Activated CD4-positive, alpha-beta memory T cell treated with anti-CD3 and anti-CD28 coated beads, Interleukin-2, amount 10 ng/mL, durations not matched to agents 7 days and 5 days (primary cell): Measurements from ENCODE around the gene TUBD1. TPM values are rescaled to one million over a fixed set of nuclear protein-coding genes. Genes with fewer than 3 reads are reported as not detected.
"Not testable (repeated sequence)": the region's sequence is repeated elsewhere in the genome, so short reads cannot be mapped to it uniquely, and the experiment has no call there.

ENCODE experiments used
- CTCF ChIA-PET: fragments of 350-600 bp; sonication (Branson Sonifier 250); formaldehyde crosslinking; loops from one replicate; lab custom pipeline; 2021; ENCODE audit warnings: antibody characterized with exemption, inconsistent platforms; lab: Charles Lee
- POLR2A ChIA-PET: fragments of 350-600 bp; sonication (Branson Sonifier 250); formaldehyde crosslinking; loops from one replicate; lab custom pipeline; 2021; ENCODE audit warnings: antibody characterized with exemption; lab: Charles Lee
- DNase-seq: peaks from one replicate; pipeline ENCODE4 v3.0.0-alpha.2; 2020
- H3K27ac Mint-ChIP-seq: one replicate; pipeline ENCODE4 v1.8.0; 2021; ENCODE audit warnings: mild to moderate bottlenecking, mixed read lengths
- H3K27me3 Mint-ChIP-seq: one replicate; pipeline ENCODE4 v1.8.0; 2021; ENCODE audit warnings: mixed read lengths
- H3K36me3 Mint-ChIP-seq: one replicate; pipeline ENCODE4 v1.8.0; 2021; ENCODE audit warnings: low read depth, mixed read lengths
- H3K4me1 Mint-ChIP-seq: one replicate; pipeline ENCODE4 v1.8.0; 2021; ENCODE audit warnings: mixed read lengths
- H3K4me3 Mint-ChIP-seq: one replicate; pipeline ENCODE4 v1.8.0; 2021; ENCODE audit warnings: mild to moderate bottlenecking, mixed read lengths
- H3K9me3 Mint-ChIP-seq: one replicate; pipeline ENCODE4 v1.8.0; 2021; ENCODE audit warnings: mixed read lengths
- total RNA-seq, 2 experiments: library from RNA; stranded (reverse); gene quantifications; one replicate each; pipeline ENCODE4 v1.2.3, GENCODE V29; 2021

TUBD1 gene, protein sequence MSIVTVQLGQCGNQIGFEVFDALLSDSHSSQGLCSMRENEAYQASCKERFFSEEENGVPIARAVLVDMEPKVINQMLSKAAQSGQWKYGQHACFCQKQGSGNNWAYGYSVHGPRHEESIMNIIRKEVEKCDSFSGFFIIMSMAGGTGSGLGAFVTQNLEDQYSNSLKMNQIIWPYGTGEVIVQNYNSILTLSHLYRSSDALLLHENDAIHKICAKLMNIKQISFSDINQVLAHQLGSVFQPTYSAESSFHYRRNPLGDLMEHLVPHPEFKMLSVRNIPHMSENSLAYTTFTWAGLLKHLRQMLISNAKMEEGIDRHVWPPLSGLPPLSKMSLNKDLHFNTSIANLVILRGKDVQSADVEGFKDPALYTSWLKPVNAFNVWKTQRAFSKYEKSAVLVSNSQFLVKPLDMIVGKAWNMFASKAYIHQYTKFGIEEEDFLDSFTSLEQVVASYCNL
- 10 to 100 TPM; 11.4 to 11.7 TPM for total RNA-seq

- H3K4me3 Mint-ChIP-seq = peak within 1 kb of the TSS; percentile 100
- H3K27ac Mint-ChIP-seq = peak within 1 kb of the TSS; percentile 96
- POLR2A ChIA-PET = interaction anchor here (0.5 to 4.4 kb wide), 42 partner anchors 10 to 738 kb away, joined by 3 to 29 read pairs (median 4); partner anchors contain the start of genes CLTC, PPM1D, PRR11 and PTRH2
- peak; percentile 98 for DNase-seq
- H3K4me1 Mint-ChIP-seq = peaks cover 56% of the 10 kb centered on the region
- H3K36me3 Mint-ChIP-seq = peaks cover 30% of the 10 kb centered on the region
- CTCF ChIA-PET = interaction anchor here (0.7 to 1.7 kb wide), 4 partner anchors 18 to 147 kb away, joined by 3 to 7 read pairs (median 5); no protein-coding TSS in a partner anchor
- no peaks in the 10 kb centered on the region for H3K9me3 Mint-ChIP-seq
- no peaks in the 10 kb centered on the region for H3K27me3 Mint-ChIP-seq
These were observed at the start of gene TUBD1, which contains the start of gene RPS6KB1 for GRCh38 chr17:59892924-59893675. TUBD1 (minus strand) TSS chr17:59892943; CDS start chr17:59891002, 1,941 bp downstream. RPS6KB1 (plus strand) TSS chr17:59893121; CDS start chr17:59893185, 64 bp downstream.

DNA sequence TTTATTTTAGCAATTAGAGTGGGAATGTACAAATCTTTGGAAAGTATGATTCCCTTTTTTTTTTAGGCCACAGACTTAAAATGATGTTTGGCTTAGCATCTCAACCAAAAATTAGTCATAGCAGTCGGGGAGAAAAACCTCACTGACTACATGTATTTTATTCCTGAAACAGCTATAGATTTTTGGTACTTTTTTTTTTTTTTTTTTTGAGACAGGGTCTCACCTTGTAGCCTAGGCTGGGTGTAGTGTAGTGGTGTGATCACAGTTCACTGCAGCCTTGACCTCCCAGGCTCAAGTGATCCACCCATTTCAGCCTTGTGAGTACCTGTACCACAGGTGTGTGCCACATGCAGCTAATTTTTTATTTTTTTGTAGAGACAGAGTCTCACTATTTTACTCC, 48.4 kb upstream of the TUBD1 start:
- ChIA-PET CTCF (interaction anchor here (0.9 kb wide), 1 partner anchor 96 kb away, joined by 3 read pairs; no protein-coding TSS in a partner anchor), POLR2A (no interaction called here)
- H3K4me3 Mint-ChIP-seq = no peak overlapping the region
- no peak overlapping the region for H3K27ac Mint-ChIP-seq
- DNase-seq = no peak
- H3K27me3 Mint-ChIP-seq = no peaks in the 10 kb centered on the region
- H3K9me3 Mint-ChIP-seq = no peaks in the 10 kb centered on the region
- H3K4me1 Mint-ChIP-seq = peaks cover 25% of the 10 kb centered on the region
- H3K36me3 Mint-ChIP-seq = peaks cover 67% of the 10 kb centered on the region

DNA sequence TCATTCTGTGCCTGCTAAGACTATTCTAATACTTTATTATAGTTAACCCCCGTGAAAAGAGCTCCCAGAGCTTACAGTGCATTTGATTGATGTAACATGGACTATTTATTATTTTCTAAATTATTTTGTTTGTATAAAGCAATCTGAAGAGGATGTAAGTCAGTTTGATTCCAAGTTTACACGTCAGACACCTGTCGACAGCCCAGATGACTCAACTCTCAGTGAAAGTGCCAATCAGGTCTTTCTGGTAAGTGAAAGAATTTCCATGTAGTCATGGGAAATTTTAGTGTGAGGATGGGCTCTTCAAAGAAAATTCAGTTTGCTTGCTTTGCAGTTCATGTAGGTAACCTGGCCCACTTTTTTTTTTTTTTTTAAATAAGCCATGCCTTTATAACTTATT, 48.0 kb upstream of the TUBD1 start:
- CTCF ChIA-PET = interaction anchor here (0.7 kb wide), 1 partner anchor 797 kb away, joined by 6 read pairs; no protein-coding TSS in a partner anchor
- H3K27ac Mint-ChIP-seq = peak overlapping the region; percentile 18
- H3K9me3 Mint-ChIP-seq, POLR2A ChIA-PET, DNase-seq, H3K27me3 Mint-ChIP-seq, H3K4me3 Mint-ChIP-seq: not testable (repeated sequence)
- H3K4me1 Mint-ChIP-seq = peaks cover 22% of the 10 kb centered on the region
- H3K36me3 Mint-ChIP-seq = peaks cover 67% of the 10 kb centered on the region

DNA sequence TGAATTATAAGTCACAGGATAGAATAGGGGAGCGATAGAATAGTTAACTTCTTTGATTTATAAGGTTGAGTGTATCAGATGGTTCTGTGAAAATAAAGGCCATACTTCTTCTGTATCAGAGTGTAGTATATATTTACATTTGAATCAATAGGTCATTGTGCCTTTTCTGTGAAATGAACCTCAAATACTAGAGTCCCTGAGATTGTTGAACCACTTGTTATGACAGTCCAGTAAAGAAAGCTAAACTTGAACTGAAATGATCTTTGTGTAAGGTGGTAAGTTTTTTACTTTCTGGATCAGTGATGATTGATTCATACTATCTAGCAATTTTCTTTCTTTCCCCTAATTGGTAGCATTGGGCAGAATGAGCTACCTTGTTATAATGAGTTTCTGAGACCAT, 40.6 kb upstream of the TUBD1 start:
- H3K27ac Mint-ChIP-seq, H3K4me1 Mint-ChIP-seq, CTCF ChIA-PET, DNase-seq, H3K27me3 Mint-ChIP-seq, H3K4me3 Mint-ChIP-seq, H3K9me3 Mint-ChIP-seq: not testable (repeated sequence)
- peaks cover 81% of the 10 kb centered on the region for H3K36me3 Mint-ChIP-seq
- POLR2A ChIA-PET = interaction anchor here (0.7 kb wide), 1 partner anchor 32 kb away, joined by 3 read pairs; the partner anchor contains the start of gene RNFT1

GRCh38 chr17:59930768-59931167, 38.0 kb upstream of the TUBD1 start:
- H3K4me1 Mint-ChIP-seq, H3K9me3 Mint-ChIP-seq, CTCF ChIA-PET, POLR2A ChIA-PET, H3K27me3 Mint-ChIP-seq, DNase-seq, H3K4me3 Mint-ChIP-seq, H3K27ac Mint-ChIP-seq: not testable (repeated sequence)
- H3K36me3 Mint-ChIP-seq = peaks cover 80% of the 10 kb centered on the region

GRCh38 chr17:59930121-59930520, 37.4 kb upstream of the TUBD1 start:
- peaks cover 83% of the 10 kb centered on the region for H3K36me3 Mint-ChIP-seq
- H3K4me3 Mint-ChIP-seq, H3K9me3 Mint-ChIP-seq, H3K4me1 Mint-ChIP-seq, H3K27ac Mint-ChIP-seq, POLR2A ChIA-PET, CTCF ChIA-PET, H3K27me3 Mint-ChIP-seq, DNase-seq: not testable (repeated sequence)

DNA sequence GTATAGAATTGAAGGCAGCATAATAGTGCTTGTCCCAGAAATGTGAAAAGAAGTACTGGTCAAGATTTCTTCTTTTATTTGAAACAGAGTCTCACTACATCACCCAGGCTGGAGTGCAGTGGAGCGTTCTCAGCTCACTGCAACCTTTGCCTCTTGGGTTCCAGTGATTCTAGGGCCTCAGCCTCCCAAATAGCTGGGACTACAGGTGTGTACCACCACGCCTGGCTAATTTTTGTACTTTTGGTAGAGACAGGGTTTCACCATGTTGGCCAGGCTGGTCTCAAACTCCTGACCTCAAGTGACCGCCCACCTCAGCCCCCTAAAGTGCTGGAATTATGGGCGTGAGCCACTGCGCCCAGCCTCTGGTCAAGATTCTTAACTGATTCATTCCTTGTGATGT, 27.9 kb upstream of the TUBD1 start:
- H3K4me1 Mint-ChIP-seq, H3K27ac Mint-ChIP-seq, H3K9me3 Mint-ChIP-seq, H3K4me3 Mint-ChIP-seq, H3K27me3 Mint-ChIP-seq, DNase-seq: not testable (repeated sequence)
- H3K36me3 Mint-ChIP-seq = peaks cover 42% of the 10 kb centered on the region
- POLR2A ChIA-PET = interaction anchor here (1.2 kb wide), 1 partner anchor 27 kb away, joined by 3 read pairs; no protein-coding TSS in a partner anchor
- CTCF ChIA-PET = interaction anchor here (0.7 to 0.9 kb wide), 2 partner anchors 116 to 1800 kb away, joined by 3 to 4 read pairs; no protein-coding TSS in a partner anchor

DNA sequence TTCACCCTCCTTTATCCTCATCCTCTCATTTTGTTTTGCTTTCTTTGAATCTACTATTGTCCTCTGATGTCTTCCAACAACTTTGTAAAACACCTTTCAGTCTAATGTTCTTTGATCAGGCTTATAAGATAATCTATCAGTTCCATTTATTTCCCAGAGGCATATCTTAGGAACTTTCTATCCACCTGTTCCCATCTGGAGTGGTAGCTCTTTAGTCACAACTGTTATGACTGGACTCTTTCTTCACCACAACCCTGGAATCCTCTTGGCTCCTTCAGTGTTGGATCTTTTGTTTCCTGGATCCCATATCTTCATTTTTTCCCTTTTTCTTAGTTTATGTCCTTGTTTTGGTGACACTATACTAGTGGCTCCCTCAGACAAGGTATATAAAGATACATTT, 23.7 kb upstream of the TUBD1 start:
- Mint-ChIP-seq H3K36me3 (peaks cover 52% of the 10 kb centered on the region), H3K9me3 (no peaks in the 10 kb centered on the region), H3K4me1 (no peaks in the 10 kb centered on the region), H3K27me3 (no peaks in the 10 kb centered on the region), H3K4me3 (no peak overlapping the region), H3K27ac (no peak overlapping the region)
- POLR2A ChIA-PET = no interaction called here
- CTCF ChIA-PET = no interaction called here
- no peak for DNase-seq

DNA sequence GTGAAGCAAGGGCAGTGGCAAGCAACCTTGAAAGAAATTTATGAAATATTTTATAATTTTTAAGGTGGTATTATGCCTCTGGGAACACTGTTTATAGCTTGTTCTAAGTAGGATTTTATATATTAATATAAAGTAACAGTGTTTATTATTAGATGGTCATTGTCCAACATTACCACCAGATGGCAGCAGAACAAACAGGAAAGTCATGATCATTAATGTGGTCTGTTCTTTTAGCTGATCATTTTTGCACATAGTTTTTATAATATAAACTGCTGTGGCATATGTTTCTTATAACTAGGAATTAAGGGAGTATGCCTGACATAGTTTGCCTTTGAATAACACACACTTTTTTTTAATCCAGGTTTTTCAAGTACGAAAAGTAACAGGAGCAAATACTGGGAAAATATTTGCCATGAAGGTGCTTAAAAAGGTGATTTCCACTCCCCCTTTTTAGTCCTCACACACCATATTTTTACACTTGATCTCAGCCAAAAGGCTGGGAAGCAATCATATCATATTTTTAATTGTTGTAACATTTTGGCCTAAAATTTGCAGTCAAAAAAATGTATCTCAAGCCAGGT, 21.6 kb upstream of the TUBD1 start:
- ChIA-PET POLR2A (interaction anchor here (0.6 to 1.0 kb wide), 5 partner anchors 21 to 355 kb away, joined by 3 to 7 read pairs (median 3); partner anchors contain the start of genes RPS6KB1 and TUBD1), CTCF (interaction anchor here (0.5 to 2.2 kb wide), 16 partner anchors 10 to 613 kb away, joined by 3 to 17 read pairs (median 4); partner anchors contain the start of genes RNFT1, RPS6KB1 and TUBD1)
- H3K27me3 Mint-ChIP-seq = no peaks in the 10 kb centered on the region
- peaks cover 49% of the 10 kb centered on the region for H3K36me3 Mint-ChIP-seq
- H3K4me3 Mint-ChIP-seq = no peak overlapping the region
- H3K9me3 Mint-ChIP-seq = no peaks in the 10 kb centered on the region
- no peak overlapping the region for H3K27ac Mint-ChIP-seq
- no peaks in the 10 kb centered on the region for H3K4me1 Mint-ChIP-seq
- DNase-seq = no peak

- Mint-ChIP-seq H3K27me3 (no peaks in the 10 kb centered on the region), H3K4me1 (peaks cover 9% of the 10 kb centered on the region), H3K27ac (no peak overlapping the region), H3K36me3 (peaks cover 15% of the 10 kb centered on the region), H3K4me3 (no peak overlapping the region), H3K9me3 (no peaks in the 10 kb centered on the region)
- ChIA-PET CTCF (no interaction called here), POLR2A (no interaction called here)
- no peak for DNase-seq
These were observed 14.7 kb upstream of the TUBD1 start for GRCh38 chr17:59907467-59907866.

DNA sequence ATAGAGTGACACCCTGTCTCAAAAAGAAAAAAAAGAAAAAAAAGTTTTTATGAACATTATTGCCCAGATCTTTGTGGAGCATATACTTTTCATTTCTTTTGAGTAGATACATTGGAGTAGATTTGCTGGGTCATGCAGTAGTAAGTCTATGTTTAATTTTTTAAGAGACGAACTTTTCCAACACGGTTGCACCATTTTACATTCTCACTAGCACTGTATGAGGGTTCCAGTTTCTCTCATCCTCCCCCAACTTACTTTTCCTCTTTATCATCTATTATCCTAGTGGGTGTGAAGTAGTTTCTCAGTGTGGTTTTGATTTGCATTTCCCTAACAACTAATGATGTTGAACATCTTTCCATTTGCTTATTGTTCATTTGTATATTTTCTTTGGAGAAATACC, 10.7 kb upstream of the TUBD1 start:
- Mint-ChIP-seq H3K36me3 (peaks cover 14% of the 10 kb centered on the region), H3K27me3 (no peaks in the 10 kb centered on the region), H3K4me3 (no peak overlapping the region), H3K9me3 (no peaks in the 10 kb centered on the region), H3K4me1 (peaks cover 13% of the 10 kb centered on the region), H3K27ac (no peak overlapping the region)
- ChIA-PET CTCF (interaction anchor here (2.5 kb wide), 1 partner anchor 11 kb away, joined by 11 read pairs; no protein-coding TSS in a partner anchor), POLR2A (interaction anchor here (1.0 kb wide), 1 partner anchor 11 kb away, joined by 3 read pairs; the partner anchor contains the start of gene TUBD1)
- no peak for DNase-seq

- H3K27ac Mint-ChIP-seq = no peak overlapping the region
- H3K9me3 Mint-ChIP-seq = no peaks in the 10 kb centered on the region
- ChIA-PET CTCF (no interaction called here), POLR2A (interaction anchor here (0.6 kb wide), 1 partner anchor 500 kb away, joined by 3 read pairs; no protein-coding TSS in a partner anchor)
- no peak for DNase-seq
- peaks cover 12% of the 10 kb centered on the region for H3K36me3 Mint-ChIP-seq
- no peak overlapping the region for H3K4me3 Mint-ChIP-seq
- H3K27me3 Mint-ChIP-seq = no peaks in the 10 kb centered on the region
- H3K4me1 Mint-ChIP-seq = peaks cover 22% of the 10 kb centered on the region
These were observed 8.9 kb upstream of the TUBD1 start for GRCh38 chr17:59901604-59902003.
